IMR-90 (cell line): Measurements from ENCODE around the gene SLC9A9.

Experiments used
- CEBPB ChIP-seq: IDR thresholded peaks from 2 replicates; pipeline ENCODE4 v1.6.1; 2012; ENCODE audit warnings: low read depth, low read length, improper control_type of control experiment
- MAFK ChIP-seq: IDR thresholded peaks from 2 replicates; pipeline ENCODE4 v1.6.1; 2012; ENCODE audit warnings: low read depth, low read length, improper control_type of control experiment
- MAZ ChIP-seq: IDR thresholded peaks from 2 replicates; pipeline ENCODE4 v1.6.1; 2012; ENCODE audit warnings: low read depth, mild to moderate bottlenecking, low read length, improper control_type of control experiment, moderate library complexity, borderline replicate concordance
- MXI1 ChIP-seq: IDR thresholded peaks from 2 replicates; pipeline ENCODE4 v1.6.1; 2012; ENCODE audit warnings: low read depth, mild to moderate bottlenecking, low read length, moderate library complexity, borderline replicate concordance
- NFE2L2 ChIP-seq: fragments of 150-350 bp; IDR thresholded peaks from 2 replicates; pipeline ENCODE4 v1.6.1; 2016; ENCODE audit warnings: low read depth, mild to moderate bottlenecking, low read length
- POLR2A ChIP-seq: IDR thresholded peaks from 2 replicates; pipeline ENCODE4 v1.6.1; 2012; ENCODE audit warnings: mild to moderate bottlenecking, low read depth, low read length
- RCOR1 ChIP-seq: IDR thresholded peaks from 2 replicates; pipeline ENCODE4 v1.6.1; 2012; ENCODE audit warnings: mild to moderate bottlenecking, low read length, improper control_type of control experiment; ENCODE audit not compliant: insufficient replicate concordance
- RFX5 ChIP-seq: IDR thresholded peaks from 2 replicates; pipeline ENCODE4 v1.8.0; 2012; ENCODE audit warnings: low read depth, mild to moderate bottlenecking, low read length, moderate library complexity
- TF ChIP-seq, protein P1 (sequence below): conservative IDR thresholded peaks from 2 replicates; pipeline ENCODE4 v1.5.1; 2012; ENCODE audit warnings: mild to moderate bottlenecking, low read depth, low read length, improper control_type of control experiment
- TF ChIP-seq, protein P2 (sequence below): fragments of 150-350 bp; IDR thresholded peaks from 2 replicates; pipeline ENCODE4 v1.6.1; 2017; ENCODE audit warnings: mild to moderate bottlenecking, antibody characterized with exemption, low read length, low read depth

DNA sequence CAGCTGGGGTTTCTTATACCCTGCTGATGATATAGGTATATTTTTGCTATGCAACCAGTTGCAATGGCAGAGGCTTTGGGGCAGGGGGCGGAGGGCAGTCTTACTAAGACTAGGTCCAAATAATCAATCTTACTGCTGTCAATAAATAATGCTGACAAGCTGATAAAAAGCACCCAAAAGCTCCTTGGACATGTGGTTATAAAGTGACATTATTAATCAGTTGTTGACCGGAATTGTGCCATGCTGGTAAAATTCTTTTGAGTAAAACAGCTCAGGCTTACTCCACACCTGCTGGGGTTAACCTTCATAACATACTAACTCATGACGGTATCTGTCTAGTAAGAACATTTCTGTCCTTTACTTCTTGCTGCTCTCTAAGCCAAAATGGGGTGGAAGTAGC, 626.8 kb downstream of the SLC9A9 start:
- TF ChIP-seq POLR2A (no peak), MAZ (no peak), RCOR1 (no peak), NFE2L2 (no peak), MXI1 (no peak), CEBPB (no peak), MAFK (no peak), RFX5 (no peak)
- TF ChIP-seq, protein P1, sequence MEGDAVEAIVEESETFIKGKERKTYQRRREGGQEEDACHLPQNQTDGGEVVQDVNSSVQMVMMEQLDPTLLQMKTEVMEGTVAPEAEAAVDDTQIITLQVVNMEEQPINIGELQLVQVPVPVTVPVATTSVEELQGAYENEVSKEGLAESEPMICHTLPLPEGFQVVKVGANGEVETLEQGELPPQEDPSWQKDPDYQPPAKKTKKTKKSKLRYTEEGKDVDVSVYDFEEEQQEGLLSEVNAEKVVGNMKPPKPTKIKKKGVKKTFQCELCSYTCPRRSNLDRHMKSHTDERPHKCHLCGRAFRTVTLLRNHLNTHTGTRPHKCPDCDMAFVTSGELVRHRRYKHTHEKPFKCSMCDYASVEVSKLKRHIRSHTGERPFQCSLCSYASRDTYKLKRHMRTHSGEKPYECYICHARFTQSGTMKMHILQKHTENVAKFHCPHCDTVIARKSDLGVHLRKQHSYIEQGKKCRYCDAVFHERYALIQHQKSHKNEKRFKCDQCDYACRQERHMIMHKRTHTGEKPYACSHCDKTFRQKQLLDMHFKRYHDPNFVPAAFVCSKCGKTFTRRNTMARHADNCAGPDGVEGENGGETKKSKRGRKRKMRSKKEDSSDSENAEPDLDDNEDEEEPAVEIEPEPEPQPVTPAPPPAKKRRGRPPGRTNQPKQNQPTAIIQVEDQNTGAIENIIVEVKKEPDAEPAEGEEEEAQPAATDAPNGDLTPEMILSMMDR, result no peak
- TF ChIP-seq, protein P2, sequence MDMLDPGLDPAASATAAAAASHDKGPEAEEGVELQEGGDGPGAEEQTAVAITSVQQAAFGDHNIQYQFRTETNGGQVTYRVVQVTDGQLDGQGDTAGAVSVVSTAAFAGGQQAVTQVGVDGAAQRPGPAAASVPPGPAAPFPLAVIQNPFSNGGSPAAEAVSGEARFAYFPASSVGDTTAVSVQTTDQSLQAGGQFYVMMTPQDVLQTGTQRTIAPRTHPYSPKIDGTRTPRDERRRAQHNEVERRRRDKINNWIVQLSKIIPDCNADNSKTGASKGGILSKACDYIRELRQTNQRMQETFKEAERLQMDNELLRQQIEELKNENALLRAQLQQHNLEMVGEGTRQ, result no peak
